ENCODE data around the gene FAM170B.

Gene FAM170B

DNA sequence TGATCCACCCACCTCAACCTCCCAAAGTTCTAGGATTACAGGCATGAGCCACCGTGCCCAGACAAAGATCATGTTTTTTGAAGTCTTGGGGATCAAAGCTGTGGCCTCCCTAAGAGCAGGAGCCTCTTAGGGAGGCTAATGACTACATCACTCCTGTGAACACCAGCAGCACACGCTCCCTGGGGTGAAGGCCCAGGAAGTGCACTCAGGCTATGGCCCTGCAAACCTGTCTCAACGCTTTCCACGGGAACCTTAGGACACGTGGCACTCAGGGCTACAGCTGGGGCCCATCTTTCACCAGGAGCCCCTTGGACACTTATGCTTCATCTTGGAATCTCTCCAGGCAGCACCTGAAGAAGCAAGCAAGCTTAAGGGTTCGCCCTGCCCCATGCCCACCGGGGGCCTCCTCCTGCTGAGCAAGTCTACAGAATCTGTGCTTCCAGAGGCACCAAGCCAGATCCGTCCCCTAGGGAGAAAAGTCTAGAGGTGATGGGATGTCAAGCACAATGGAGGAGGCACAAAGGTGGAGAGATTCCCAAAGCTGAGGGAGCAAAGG lies 36.9 kb downstream of the FAM170B start:
- no peak for DNase-seq

DNA sequence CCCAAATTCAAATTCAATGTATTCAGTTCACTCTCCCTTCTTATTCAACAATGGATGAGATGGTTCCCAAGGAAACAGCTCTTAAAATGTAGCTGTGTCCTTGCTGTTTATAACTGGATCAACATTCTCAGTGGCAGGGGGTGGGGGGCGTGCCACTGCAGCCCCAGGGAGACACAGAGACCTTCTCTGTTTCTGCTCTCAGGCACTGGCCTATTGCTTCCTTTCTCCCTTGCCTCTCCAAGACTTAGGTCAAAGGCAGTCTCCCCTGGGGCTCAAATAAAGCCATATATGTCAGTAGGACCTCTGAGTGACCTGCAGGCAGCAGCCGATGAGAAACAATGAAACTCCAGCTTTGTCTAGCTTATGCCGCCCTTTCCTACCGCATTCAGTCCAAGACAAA lies 39.2 kb downstream of the FAM170B start:
- no peak for DNase-seq

DNA sequence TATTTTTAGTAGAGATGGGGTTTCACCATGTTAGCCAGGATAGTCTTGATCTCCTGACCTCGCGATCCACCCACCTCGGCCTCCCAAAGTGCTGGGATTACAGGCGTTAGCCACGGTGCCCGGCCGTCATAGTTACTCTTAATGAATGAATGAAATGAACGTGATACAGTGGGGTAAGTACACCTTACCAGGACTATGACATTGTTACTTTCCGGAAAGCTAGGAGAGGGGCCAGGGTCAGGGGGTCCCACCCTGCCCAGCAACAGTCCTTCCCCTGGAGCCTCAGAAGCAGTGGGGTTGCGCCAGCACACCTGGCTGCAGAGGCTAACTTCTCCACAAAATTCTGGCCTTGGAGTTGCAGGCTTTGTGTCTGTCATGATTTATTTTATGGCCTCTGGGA lies 39.9 kb downstream of the FAM170B start:
- DNase-seq: no peak

DNA sequence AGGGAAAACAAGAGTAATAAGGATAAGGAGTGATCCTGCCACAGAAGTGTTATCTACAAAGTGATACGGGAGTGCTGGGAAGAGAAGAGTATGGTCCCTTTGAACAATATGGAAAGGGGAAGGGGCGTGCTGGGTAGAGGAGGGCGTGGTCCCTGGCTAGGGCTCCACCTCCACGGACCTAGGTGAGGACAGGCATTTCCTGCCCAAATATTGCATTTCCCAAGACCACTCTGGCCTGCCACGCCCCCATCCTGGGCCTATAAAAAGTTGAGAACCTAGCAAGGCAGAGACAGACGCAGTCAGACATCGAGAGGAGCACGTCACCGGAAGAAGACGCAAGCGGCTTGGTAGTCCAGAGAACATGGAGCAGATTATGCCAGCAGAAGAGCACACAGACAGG lies 41.3 kb downstream of the FAM170B start:
- DNase-seq: no peak

DNA sequence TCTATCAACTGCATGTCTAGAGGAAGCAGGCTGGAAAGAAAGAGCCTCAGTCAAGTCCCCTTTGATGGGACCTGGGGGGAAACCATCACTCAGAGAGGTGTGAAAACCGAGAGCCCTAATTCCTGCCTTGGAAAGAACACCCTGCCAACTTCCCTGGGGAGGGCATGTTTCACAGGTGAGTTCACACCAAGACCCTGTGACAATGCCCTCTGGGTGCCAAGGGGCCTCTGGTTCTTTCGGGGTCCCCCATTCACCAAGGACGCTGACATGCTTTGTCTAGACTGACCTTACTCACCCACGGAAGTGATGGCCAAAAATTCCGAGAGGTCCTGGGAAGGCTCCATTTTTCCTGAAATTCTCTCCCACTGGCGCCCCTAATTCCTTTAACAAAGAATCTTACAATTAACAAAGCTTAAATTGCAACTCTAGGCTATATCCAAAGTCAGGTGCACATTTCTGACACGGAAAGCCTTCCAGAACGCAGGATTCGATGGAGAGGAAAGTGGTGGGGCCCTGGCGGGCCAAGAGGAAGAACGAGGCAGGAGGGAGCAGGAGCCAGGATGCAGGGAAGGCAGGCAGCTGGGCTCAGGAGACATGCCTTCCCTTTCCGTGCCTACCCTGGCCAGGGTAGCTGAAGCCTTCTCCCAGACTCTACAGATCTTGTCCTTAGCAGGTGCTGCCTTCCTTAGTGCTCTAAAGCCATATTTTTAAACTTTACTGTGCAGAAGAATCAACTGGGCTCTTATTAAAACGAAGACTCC lies 42.2 kb downstream of the FAM170B start:
- no peak for DNase-seq

DNA sequence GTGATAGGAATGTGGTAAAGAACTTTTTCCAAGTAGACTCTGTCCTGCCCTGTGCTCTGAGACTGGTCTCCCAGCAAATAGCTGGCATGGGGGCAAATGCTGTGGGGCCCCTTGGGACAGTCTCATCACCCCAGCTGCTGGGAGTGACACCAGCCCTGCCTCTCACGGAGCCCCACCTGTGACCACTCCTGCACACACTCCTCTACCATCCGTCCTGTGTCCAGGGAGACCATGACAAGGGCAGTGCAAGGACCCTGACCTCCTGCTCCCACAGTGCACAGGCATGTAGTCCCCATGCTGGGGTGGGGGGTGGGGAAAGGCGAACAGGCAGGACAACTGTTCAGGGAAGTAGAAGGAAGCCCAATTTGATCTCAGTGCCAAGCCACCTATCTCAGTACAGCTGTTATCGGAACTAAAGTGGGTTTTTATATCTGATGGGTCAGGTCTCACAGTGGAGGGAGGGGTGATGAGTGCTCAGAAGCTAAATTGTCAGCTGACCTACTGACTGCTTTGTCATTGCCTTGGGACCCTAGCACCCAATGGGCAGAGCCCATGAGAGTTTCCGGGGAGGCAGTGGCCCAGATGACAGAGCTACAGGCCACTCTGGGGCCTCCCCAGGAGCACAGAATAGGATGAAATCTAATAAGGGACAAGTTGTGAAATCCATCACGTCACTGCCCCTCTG lies 43.0 kb downstream of the FAM170B start:
- DNase-seq: peak; percentile 14

DNA sequence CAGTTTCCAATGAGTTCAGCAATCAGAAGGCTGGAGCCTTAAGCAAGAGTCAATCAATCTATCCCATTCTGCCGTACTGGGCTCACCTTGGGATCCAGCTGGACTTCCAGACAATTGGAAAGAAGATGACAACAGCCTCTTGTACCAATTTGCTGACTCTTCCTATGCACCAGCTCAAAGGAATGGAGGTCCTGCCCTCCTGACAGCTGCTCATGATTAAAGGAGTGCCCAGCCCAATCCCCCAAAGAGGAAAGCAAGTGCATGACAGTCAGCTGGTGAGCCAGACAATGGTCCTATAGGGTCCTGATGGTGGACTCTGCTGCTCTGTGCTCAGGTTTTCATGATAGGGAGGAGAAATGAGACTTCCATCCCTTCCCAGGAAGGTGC lies 43.6 kb downstream of the FAM170B start:
- DNase-seq: no peak

DNA sequence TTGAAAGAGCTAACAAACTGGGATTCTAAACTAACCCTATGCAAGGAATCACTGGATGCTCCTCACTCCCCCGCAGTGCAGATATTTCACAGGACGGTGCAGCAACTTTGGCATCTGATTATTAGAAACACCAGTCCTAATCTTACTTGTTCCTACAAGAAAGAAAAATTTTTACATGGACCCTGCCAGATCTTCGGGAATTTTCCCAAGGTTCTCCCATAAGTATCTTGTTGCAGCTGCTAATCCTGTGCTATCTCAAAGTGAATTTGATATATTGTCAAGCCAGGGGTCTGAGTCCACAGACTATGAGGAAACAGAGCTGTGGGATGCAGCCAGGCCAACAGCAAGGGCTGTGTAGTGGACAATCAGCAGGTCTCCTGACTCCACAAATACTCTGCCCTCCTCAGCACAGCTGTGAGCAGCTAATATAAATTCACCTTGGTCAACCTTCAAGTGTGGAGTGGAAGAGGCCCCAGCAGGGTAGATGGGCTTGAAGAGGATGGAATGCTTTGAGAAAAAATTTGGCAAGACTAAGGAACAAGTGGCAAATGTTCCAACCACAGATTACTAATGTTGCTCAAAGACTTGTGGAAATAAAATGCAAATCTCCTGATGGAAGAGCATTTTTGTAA lies 44.1 kb downstream of the FAM170B start:
- DNase-seq: no peak

DNA sequence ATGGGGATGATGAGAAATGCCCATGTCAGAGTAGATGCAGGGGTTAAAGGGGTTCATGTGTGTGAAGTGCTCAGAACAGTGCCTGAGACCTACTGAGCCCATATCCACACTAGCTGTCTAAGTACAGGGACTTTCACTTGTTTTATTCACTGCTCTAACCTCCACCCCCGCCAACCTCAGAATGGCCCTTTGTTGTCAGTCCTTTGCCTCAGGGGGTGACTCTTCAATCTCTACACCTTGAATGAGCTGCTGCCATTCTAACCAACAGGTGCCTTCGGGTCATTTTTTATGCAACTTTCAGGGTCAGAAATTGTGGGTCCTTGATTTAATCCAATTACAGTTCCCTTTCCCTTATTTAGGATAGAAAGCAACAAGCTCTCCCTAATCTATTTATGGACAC lies 44.7 kb downstream of the FAM170B start:
- DNase-seq: no peak

DNA sequence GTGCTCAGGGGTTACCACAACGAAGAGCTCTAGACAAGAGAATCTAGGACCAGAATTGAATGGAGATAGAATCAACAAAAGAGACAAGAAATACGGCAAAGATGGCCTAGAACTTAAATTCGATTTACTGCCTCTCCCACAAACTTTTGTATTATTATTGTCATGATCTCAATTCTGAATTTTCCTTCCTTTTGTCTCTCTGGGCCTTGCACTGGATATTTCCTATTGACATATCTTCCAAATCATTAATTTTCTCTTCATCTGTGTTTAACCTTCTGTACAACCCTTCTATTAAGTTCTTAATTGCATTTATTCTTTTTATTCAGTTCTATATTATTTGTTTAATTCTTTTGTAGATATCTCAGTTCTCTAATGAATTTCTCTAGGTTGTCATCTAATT lies 46.9 kb downstream of the FAM170B start:
- DNase-seq: no peak

DNA sequence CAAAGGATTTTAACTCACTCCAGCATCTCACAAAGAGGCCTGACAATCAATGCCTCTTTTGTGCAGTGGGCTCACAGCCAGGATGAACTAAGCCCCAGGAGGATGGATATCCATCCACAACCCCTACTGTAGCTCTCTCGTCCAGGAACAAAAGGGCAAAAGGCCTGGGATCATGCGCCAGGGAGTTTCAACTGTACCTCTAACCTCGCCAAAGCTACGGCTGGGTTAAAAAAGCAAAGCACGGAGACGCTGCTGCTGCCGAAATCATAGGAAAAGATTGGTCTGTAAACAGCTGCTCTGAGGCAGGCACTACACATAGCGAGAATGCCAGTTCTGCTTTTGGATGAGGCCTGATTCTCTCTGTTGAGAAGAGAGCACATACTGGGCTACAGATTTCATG lies 50.6 kb downstream of the FAM170B start:
- DNase-seq: peak; percentile 69

DNA sequence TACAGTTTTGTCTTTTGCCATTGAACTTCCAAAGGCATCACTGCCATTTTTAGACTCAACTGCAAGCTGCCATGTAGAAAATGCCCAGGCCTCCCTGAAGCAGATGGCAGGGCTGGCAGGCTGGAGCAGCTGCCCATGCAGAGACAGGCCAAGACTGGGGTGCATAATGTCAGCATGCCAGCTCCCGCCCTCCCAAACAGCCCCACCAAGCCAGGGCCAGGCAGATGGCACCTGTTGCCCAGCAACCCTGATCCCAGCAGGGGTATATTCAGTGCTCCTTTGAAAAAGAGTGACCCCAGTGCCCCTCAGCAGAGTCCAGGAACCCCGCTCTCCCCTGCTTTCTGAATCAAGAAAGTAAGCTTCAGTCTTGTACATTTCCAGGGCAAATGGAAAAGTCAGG lies 51.1 kb downstream of the FAM170B start:
- no peak for DNase-seq

DNA sequence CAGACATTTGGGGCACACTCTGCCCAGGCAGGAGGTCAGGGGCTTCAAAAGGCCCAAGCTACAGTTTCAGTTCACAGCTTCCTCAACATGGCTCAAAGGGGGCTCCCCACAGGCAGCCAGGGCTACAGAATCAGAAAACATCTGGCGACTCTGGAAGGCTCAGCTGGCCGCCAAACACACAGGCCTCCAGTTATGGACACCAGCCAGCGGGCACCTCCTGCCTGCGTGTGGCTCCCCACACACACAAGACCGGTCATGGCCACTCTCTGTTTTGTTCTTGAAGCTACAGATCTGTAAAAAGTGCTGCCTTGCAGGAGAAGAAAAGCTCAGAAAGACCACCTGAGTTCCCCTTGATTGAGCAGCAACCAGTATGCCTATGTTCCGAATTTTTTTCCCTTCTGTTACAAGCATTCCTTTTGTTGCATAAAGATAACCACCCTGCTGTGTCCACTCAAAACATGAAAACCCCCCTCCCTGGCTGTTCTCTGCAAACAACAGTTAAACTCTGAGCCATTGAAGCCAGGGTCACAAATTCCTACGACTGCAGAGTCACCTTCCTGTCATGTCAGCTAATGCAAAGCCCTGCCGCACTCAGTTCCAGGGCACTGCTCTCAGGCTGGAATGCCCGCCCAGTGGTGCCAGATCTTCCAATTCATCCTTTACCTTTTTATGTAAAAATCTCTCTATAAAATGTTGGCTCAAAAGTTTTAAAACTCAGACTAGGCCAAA lies 52.1 kb downstream of the FAM170B start:
- peak; percentile 9 for DNase-seq

Measured in MV-4-11 (cell line).